Measurements from ENCODE around the gene POPDC3. TPM values are rescaled to one million over a fixed set of nuclear protein-coding genes. Genes with fewer than 3 reads are reported as not detected.

Gene POPDC3
- total RNA-seq, 1 donor from 2014 or later = 1.2 TPM

DNA sequence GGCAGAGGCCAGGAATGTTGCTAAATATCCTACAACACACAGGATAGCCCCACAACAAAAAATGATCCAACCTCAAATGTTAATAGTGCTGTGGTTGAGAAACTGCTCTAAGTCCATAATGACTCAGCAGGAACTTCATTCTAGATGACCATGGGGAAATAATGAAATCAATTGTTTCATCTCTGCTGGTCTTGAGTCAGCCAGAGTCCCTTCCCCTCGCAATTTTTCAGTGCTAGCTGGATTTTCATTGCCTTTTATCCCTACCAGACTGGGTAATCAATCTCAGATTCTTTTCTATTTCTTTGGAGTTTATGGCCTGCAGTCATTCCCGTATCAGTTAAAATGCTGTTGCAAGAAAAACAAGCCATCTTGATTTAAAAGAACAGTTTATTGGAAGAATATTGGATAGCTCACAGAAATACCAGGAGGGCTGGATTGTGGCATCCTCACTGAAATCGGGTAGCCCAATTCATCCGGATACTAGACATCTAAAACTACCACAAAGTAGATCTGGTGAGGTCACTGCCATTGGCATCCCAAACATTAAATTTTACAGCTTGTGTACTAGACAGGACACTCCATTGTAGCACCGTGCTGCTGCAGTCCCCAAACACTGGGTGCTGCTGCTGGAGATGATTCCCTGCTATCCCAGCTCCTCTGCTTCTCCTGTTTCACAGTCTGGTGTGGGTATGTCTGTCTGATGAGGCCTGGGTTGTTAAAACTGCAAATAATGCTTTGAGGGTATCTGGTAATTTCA lies 30.3 kb upstream of the POPDC3 start:
- DNase-seq (ENCODE audit: low read depth) = peak; percentile 48
- TF ChIP-seq, protein P1, sequence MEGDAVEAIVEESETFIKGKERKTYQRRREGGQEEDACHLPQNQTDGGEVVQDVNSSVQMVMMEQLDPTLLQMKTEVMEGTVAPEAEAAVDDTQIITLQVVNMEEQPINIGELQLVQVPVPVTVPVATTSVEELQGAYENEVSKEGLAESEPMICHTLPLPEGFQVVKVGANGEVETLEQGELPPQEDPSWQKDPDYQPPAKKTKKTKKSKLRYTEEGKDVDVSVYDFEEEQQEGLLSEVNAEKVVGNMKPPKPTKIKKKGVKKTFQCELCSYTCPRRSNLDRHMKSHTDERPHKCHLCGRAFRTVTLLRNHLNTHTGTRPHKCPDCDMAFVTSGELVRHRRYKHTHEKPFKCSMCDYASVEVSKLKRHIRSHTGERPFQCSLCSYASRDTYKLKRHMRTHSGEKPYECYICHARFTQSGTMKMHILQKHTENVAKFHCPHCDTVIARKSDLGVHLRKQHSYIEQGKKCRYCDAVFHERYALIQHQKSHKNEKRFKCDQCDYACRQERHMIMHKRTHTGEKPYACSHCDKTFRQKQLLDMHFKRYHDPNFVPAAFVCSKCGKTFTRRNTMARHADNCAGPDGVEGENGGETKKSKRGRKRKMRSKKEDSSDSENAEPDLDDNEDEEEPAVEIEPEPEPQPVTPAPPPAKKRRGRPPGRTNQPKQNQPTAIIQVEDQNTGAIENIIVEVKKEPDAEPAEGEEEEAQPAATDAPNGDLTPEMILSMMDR (conservative IDR thresholded peaks at IDR 0.05; ENCODE audit: low read depth, low read length) = no peak
- no peak overlapping the region for H3K4me3 ChIP-seq (ENCODE audit: low read depth, low read length)

DNA sequence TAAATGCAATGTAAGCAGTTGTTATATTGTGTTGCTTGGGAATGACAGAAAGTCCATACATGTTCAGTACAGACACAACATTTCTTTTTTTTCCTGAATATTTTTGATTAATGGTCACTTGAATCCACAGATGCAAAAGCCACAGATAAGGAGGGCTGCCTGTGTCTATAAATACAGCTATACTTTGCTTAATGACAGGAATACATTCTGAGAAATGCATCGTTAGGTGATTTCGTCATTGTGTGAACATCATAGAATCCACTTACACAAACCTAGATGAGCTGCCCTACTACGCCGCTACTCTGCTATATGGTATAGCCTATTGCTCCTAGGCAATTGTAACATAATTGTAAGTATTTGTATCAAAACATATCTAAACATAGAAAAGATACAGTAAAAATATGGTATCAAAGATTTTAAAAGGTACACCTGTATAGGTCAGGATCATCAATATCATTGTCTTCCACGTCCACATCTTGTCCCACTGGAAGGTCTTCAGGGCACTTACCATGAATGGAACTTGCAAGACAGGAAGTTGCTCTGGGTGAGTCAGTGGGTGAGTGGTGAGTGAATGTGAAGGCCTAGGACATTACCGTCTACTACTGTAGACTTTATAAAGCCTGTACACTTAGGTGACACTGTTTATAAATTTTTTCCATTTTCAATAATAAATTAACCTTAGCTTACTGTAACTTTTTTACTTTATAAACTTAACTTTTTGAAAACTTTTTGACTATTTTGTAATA lies 27.9 kb upstream of the POPDC3 start:
- TF ChIP-seq, protein P1 (conservative IDR thresholded peaks at IDR 0.05; ENCODE audit: low read depth, low read length) = no peak
- no peak for DNase-seq (ENCODE audit: low read depth)
- no peak overlapping the region for H3K4me3 ChIP-seq (ENCODE audit: low read depth, low read length)

DNA sequence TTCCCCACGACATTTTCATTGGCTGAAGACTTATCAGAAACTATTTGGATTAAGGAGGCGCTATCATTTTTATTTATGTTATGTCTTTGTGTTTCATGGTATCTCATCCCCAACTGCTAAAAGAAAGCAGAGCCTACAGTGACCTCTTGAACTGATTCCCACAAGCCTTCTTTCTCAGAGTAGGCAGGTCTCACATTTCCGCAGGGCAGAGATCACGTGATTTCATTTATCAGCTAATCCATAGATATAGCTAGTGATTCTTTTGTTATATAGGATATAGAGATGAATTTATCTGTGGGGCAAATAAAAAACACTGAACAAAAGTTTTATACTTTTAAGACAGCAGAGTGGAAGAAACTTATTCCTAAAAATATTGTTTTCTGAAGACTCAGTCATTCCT lies 25.0 kb upstream of the POPDC3 start:
- H3K4me3 ChIP-seq (ENCODE audit: low read depth, low read length) = no peak overlapping the region
- TF ChIP-seq, protein P1 (conservative IDR thresholded peaks at IDR 0.05; ENCODE audit: low read depth, low read length) = no peak
- DNase-seq (ENCODE audit: low read depth) = no peak

DNA sequence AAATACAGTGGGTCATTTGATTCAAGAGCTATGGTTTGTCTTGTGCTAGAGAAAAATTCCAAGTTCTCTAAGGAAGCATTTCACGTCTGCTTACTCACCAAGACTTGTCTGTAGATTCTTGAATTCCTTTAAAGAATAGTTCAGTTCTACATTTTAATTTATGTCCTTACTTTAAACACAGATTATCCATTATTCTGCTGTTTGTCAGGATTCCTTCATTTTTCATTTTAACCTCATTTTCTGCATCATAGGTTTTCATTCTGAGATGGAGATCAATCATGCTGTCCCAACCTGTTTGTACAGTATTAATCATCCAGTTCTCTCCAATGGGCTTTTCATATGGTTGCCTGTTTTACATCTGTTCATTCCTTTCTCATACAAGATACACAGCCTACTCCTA lies 24.5 kb upstream of the POPDC3 start:
- no peak overlapping the region for H3K4me3 ChIP-seq (ENCODE audit: low read depth, low read length)
- TF ChIP-seq, protein P1 (conservative IDR thresholded peaks at IDR 0.05; ENCODE audit: low read depth, low read length) = no peak
- no peak for DNase-seq (ENCODE audit: low read depth)

DNA sequence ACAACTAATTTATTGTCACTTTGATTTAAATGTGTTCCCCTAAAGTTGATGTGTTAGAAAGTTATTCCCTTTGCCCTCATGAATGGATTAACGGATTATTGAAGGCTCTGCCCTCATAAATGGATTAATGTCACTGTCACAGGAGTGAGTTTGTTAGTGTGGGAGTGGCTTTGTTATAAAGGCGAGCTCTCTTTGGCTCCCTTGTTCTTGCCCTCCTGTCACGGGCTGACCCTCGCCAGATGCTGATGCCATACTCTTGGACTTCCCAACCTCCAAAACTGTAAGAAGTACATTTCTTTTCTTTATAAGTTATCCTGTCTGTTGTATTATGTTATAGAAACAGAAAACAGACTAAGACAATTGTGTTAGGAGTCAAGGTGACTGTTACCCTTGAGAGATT lies 22.7 kb upstream of the POPDC3 start:
- H3K4me3 ChIP-seq (ENCODE audit: low read depth, low read length) = no peak overlapping the region
- no peak for DNase-seq (ENCODE audit: low read depth)
- TF ChIP-seq, protein P1 (conservative IDR thresholded peaks at IDR 0.05; ENCODE audit: low read depth, low read length) = no peak

DNA sequence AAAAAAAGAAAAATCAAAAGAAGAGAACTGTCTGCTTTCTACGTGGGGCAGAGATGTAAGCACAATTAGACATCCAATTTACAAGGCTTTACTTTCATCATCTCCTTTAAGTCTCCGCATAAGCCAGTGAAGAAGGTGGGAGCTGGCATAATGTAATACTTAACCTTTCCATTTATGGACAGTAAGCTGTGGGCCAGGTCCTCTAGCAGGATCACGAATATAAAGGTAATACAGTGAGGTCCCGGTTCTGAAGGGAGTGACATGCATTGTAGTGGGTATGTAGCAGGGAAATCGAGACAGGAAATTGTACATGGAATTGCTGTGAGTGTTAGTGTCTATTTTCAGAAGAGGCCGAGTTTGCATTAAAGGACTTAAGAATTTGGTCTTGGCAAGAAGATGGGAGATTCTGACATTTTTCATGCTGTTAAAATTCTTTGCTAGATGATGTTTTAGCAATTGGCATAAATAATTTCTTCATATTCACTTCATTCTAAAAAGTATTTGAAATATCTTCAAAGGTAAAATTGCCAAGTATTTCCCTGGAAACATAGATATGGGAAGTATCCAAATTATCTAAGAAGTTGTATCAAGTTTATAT lies 20.4 kb upstream of the POPDC3 start:
- TF ChIP-seq, protein P1 (conservative IDR thresholded peaks at IDR 0.05; ENCODE audit: low read depth, low read length) = no peak
- no peak for DNase-seq (ENCODE audit: low read depth)

More for the DNA sequence above, 20.4 kb upstream of the POPDC3 start:
- no peak overlapping the region for H3K4me3 ChIP-seq (ENCODE audit: low read depth, low read length)
